SW 1271 (cell line): Measurements from ENCODE around the gene CD93.

Experiments used
- DNase-seq, 2 experiments: peaks; one replicate each; lab custom pipeline; 2025; lab: John Stamatoyannopoulos, UW

CD93 gene

GRCh38 chr20:23120936-23121750 lies 35.0 kb upstream of the CD93 start:
- DNase-seq: no peak

DNA sequence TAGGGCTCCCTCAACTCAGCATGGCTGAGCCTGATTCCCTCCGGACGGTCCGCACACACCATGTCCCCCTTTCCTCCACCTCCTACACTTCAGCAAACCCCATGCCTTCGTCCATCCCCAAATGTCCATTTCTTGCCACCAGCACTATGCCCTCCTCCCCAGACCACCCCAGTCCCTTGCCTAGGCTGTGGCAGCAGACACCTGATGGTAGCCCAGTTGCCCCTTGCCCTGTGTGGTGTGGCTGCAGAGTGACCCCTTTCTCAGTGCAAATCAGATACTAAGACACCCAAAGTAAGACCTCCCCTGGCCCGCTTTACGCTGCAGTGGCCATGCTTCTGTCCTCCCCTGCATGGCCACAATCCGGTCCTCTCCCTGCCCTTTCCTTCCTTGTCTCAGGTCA lies 34.1 kb upstream of the CD93 start:
- no peak for DNase-seq

DNA sequence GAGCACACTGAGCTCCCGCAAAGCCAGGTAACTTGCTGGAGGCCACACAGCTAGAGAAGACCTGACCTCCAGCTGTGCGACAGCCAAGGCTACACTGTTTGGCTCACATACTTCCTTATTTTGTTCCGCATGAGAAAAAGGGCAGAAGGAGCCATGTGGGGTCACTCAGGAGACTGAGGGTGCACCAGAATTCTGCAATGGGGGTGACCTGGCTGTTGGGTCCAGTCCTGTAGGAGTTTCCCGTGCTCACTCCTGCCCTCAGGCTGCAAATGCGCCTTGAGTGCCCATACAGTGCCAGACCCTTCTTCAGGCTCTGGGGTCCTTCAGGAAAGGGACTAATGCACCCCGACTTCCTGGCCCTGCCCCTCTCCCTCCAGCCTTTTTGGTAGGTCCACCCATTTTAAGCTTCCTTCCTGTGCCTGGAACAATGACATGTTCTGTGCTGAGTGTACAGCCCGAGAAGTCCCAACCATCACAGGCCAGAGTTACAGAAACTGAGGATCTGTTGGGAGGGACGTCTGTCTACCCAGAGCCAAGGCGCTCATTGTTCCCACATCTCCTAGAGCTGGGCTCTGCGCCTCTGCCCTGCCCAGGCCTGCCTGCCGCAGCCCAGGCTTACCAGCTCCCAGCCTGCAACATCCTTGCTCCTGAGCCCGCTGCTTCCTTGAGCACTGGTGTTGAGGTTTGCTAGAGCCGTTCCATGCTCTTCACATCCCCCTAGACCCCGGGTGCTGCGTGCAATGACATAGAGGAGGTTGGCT lies 33.5 kb upstream of the CD93 start:
- DNase-seq: no peak

- DNase-seq: no peak
These were observed 32.6 kb upstream of the CD93 start for GRCh38 chr20:23118766-23119165.

DNA sequence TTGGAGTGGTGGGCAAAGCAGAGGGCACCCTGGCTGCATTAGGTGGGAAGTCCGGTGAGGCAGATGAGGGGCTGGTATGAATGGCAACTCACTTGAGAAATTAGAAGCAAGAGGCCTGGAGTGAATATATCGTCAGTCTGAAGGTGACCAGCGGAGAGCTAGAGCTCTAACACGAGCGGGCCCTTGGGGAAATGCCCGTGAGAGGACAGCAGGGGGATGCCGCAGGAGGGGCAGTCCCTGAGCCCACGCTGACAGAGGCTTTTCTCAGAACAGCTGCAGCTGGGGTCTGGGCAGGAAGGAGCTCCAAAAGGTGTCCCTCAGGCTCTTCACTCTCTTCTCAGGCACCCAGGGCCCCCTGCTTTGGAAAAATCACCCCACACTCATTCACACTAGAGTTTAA lies 32.0 kb upstream of the CD93 start:
- DNase-seq: no peak

GRCh38 chr20:23117738-23118137 lies 31.6 kb upstream of the CD93 start:
- DNase-seq: no peak

- no peak for DNase-seq
These were observed 30.4 kb upstream of the CD93 start for GRCh38 chr20:23116311-23117089.

- no peak for DNase-seq
These were observed 29.7 kb upstream of the CD93 start for GRCh38 chr20:23115822-23116221.

DNA sequence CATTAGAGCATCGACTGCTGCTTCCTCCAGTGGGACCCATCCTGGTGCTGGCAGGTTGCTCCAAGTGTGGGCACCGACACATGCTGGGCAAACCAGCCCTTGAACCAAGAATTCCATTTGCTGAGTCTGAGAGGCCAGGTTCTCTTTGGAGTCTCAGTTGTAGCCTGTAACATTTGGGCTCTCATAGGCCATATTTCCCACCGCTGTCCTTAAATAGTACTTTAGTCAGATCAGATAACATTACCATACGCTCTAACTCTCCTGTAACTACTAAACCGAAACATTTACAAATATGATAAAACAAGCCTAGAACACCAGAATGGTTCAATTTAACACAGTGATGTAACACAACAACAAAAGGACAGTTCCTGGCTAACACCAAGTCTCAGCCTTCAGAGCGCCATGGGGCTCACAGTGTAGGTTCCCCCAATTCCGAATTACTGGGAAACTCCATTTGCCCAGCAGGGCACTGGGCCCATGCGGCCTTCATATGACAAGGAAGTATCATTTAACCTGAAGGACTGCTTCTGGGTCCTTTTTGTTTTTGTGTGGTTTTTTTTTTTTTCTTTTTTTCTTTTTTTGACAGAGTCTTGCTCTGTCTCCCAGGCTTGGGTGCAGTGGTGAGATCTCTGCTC lies 28.4 kb upstream of the CD93 start:
- DNase-seq: no peak

- DNase-seq: no peak
These were observed 27.9 kb upstream of the CD93 start for GRCh38 chr20:23114018-23114417.

GRCh38 chr20:23112595-23112994 lies 26.5 kb upstream of the CD93 start:
- no peak for DNase-seq

DNA sequence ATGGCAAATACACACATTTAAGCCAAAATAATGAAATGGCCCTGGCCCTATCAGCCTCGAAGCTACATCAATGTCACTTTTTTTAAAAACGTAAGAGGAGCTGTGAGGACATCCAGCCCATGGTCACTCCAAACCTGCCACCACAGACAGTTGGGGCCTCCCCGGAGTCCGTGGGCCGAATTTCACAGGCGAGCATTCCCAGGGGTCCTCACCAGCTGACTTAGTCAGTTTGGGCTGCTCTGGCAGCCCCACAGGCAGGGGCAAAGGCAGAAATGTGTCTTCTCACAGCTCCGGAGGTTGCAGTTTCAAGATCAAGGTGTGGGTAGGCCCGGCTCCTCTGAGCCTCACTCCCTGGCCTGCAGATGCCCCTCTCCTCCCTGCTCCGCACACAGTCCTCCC lies 25.8 kb upstream of the CD93 start:
- DNase-seq: no peak

DNA sequence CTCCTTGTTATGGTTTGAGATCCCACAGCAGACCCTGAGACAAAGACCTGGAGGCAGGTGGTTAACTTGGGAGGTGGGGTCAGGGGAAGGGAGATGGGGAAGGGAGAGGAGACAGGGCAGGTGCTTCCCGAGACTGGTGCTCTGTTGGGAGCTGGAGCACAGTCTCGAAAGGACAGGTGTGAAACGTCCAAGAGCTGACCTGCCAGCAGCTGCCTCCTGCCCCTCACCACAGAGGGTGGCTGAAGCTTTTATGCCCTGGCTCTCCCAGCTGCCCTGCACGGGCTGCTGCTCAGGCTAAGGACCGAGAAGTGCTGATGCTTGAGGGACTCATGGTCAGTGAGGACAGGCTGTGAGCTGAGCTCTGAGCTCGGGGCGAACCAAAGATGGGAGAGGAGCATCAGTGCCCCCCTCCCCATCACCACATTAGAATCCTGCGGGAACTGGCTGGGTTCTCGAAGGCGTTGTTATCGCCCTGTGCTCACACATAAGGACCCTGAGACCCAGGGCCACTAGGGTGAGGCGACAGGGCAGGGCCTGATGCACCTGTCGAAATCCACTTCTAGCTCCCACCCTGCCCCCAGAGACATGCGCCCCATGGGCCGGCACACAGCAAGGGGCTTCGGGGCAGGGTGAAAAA lies 25.3 kb upstream of the CD93 start:
- DNase-seq: no peak

- DNase-seq: no peak
These were observed 22.7 kb upstream of the CD93 start for GRCh38 chr20:23108871-23109270.

- no peak for DNase-seq
These were observed 21.3 kb upstream of the CD93 start for GRCh38 chr20:23107466-23107865.

DNA sequence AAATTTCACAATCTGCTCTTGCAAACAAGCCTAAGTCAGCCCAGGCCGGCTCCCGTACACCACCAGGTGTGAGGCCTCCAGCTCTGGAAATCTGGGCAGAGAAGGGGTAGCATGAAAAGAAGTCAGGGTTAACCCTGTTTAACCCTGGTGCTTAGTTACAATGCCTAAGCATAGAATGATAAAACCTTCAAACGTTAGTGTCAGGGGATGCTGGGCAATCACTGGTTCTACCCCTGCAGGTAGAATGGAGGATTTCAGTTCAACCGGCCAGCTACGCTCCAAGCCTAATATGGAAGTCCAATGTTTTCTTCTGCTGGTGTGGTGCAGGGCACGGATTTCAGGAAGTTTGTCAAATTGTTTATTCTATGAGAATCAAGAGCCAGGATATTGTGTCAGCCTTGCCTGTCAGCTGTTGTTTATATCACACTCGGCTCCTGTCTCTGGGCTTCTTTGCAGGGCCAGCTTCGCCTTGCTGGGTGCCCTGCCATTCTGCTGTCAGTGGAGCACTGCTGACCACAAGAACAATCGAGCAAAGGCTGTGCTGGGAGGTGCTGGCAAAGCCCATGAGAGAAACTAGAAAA lies 20.2 kb upstream of the CD93 start:
- no peak for DNase-seq

DNA sequence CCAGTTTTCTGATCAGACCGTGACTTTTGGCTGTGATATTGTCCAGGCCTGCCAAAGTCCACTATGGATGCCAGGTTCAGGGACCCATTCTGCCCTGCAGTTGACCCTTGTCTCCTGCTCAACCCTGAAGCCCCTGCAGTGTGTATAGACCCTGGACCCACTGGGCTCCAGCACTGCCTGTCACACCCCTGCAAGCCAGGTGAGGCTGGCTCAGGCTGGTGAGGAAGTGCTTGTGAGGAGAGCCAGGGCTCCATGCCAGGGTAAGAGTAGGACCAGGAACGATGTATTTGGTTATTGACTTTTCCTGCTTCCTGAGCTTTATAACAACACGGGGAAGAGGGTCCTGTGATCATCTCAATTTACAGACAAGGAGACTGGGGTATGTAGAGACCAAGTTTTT lies 19.1 kb upstream of the CD93 start:
- DNase-seq: no peak

DNA sequence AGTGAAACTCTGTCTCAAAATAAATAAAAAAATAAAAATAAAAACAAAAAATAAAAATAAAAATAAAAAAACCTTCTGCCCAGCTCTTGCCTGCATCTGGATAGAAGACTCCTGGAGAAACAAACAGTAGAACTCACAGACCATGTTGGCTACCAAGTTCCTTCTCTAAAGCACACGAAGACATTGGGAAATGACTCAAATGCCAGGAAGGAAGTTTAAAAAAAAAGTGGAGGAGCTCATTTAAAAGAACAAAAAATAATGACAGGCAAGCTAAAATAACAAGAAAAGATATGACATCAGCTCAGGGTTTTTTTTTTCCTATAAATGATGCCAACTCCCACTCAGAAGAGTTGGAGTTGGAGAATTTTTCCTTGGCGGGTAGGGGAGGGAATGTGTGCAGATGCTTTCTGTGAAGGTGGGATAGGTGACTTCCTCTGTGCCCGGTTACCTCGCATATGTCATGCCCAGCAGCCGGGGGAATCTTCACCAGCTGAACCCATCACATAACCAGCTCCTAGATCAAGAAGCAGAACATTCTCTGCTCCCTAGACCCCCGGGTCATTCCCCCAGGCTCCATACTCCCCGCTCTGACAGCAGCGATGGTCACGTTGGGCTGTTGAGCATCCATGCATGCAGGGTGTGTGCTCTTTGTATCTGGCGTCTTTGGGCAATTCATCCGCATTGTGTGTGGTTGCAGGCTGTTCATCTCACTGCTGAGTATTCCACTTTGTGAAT lies 17.3 kb upstream of the CD93 start:
- no peak for DNase-seq

GRCh38 chr20:23101696-23102406 lies 15.7 kb upstream of the CD93 start:
- DNase-seq: no peak

DNA sequence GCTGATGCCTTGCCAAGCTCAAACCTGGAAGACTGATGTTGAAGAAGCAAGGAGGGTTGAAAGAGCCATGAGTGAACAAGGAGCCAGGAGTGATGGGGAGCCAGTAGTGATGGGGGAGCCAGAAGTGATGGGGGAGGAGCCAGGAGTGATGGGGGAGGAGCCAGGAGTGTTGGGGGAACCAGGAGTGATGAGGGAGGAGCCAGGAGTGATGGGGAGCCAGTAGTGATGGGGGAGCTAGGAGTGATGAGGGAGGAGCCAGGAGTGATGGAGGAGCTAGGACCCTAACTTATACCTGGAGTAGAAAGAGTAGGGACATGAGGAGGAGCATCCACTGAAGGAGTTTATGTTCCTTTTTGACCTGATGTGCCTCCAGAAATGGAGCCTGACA lies 14.6 kb upstream of the CD93 start:
- no peak for DNase-seq
